Activated T-cell treated with anti-CD3 and anti-CD28 coated beads, Interleukin-2, amount 50 U/mL, for 24 hours (primary cell): Measurements from ENCODE around the gene LAMTOR5.
A peak's percentile ranks its signal among the peaks of the same experiment; 100 is the strongest.

Source experiments
- DNase-seq: peaks from one replicate; pipeline ENCODE4 v3.0.0-alpha.2; 2020
- H3K27ac Mint-ChIP-seq: 2 replicates; pipeline ENCODE4 v1.8.0; 2020; ENCODE audit warnings: mild to moderate bottlenecking, mixed read lengths
- H3K27me3 Mint-ChIP-seq: 2 replicates; pipeline ENCODE4 v1.8.0; 2020; ENCODE audit warnings: mixed read lengths
- H3K36me3 Mint-ChIP-seq: 2 replicates; pipeline ENCODE4 v1.8.0; 2020; ENCODE audit warnings: low read depth, mixed read lengths
- H3K4me1 Mint-ChIP-seq: 2 replicates; pipeline ENCODE4 v1.8.0; 2020; ENCODE audit warnings: low read depth, mixed read lengths
- H3K4me3 Mint-ChIP-seq: 2 replicates; pipeline ENCODE4 v1.8.0; 2020; ENCODE audit warnings: mild to moderate bottlenecking, moderate library complexity, mixed read lengths
- H3K9me3 Mint-ChIP-seq: 2 replicates; pipeline ENCODE4 v1.8.0; 2020; ENCODE audit warnings: mixed read lengths

LAMTOR5 gene

GRCh38 chr1:110387048-110387754, 20.3 kb downstream of the LAMTOR5 start:
- H3K27ac Mint-ChIP-seq = peak overlapping the region; percentile 15
- no peaks in the 10 kb centered on the region for H3K9me3 Mint-ChIP-seq
- peaks cover 17% of the 10 kb centered on the region for H3K36me3 Mint-ChIP-seq
- peaks cover 24% of the 10 kb centered on the region for H3K4me1 Mint-ChIP-seq
- no peak for DNase-seq
- H3K4me3 Mint-ChIP-seq = no peak overlapping the region
- H3K27me3 Mint-ChIP-seq = no peaks in the 10 kb centered on the region

DNA sequence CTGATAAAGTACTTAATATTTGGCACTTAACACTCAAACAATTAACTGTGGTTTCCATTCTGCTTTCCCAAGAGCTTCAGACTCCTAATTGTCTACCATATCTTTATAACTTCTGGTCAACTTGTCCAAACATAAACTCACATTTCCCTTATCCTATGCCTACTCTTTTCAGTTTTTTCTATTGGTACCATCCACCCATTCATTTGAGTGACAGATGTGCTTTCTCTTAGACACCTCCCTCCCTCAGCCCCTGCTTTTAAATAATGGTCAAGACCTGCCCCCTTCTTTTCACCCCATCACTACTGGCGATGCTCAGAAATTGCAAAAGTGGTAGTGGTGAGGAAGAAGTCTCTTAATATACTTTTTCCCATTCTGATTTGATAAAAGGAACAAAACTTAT, 22.1 kb downstream of the LAMTOR5 start:
- no peaks in the 10 kb centered on the region for H3K27me3 Mint-ChIP-seq

DNA sequence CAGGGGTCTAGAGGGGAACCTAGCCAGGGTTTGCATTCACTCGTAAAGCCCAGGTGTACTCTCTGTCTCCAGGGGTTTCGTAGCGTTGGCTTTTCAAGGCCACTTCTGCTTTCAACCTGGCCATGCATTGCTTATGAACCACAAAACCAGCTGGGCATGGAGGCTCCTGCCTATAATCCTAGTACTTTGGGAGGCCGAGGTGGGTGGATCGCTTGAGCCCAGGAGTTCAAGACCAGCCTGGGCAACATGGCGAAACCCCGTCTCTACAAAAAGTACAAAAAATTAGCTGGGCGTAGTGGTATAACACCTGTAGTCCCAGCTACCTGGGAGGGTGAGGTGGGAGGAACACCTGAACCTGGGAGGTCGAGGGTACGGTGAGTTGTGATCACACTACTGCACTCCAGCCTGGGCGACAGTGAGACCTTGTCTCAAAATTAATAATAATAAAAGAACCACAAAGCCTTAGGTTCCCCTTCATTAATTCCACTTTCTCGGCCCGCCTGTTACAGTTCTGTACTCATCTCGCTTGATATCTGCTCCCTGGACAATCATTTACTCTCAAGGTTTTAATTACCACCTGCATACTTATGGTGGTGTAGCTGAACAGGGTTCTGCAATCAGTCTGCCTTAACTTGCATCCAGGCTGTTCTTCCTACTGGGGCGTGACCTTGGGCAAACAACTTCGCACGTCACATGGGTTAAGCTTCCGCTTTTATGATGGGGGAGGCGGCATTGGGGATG, 22.7 kb downstream of the LAMTOR5 start:
- H3K4me3 Mint-ChIP-seq = no peak overlapping the region
- H3K4me1 Mint-ChIP-seq = peaks cover 24% of the 10 kb centered on the region
- H3K27ac Mint-ChIP-seq = no peak overlapping the region
- H3K36me3 Mint-ChIP-seq = peaks cover 29% of the 10 kb centered on the region
- H3K9me3 Mint-ChIP-seq = no peaks in the 10 kb centered on the region
- DNase-seq = no peak
- H3K27me3 Mint-ChIP-seq = no peaks in the 10 kb centered on the region

More for the DNA sequence above, 22.1 kb downstream of the LAMTOR5 start:
- no peak for DNase-seq
- H3K27ac Mint-ChIP-seq = no peak overlapping the region
- peaks cover 24% of the 10 kb centered on the region for H3K4me1 Mint-ChIP-seq
- peaks cover 24% of the 10 kb centered on the region for H3K36me3 Mint-ChIP-seq
- no peak overlapping the region for H3K4me3 Mint-ChIP-seq
- H3K9me3 Mint-ChIP-seq = no peaks in the 10 kb centered on the region

GRCh38 chr1:110383251-110383990, 24.1 kb downstream of the LAMTOR5 start:
- Mint-ChIP-seq H3K36me3 (peaks cover 40% of the 10 kb centered on the region), H3K27ac (peak overlapping the region; percentile 17), H3K4me1 (peaks cover 24% of the 10 kb centered on the region), H3K27me3 (no peaks in the 10 kb centered on the region), H3K4me3 (peak overlapping the region; percentile 3), H3K9me3 (no peaks in the 10 kb centered on the region)
- no peak for DNase-seq

- H3K9me3 Mint-ChIP-seq = no peaks in the 10 kb centered on the region
- H3K4me3 Mint-ChIP-seq = no peak overlapping the region
- H3K27me3 Mint-ChIP-seq = no peaks in the 10 kb centered on the region
- H3K36me3 Mint-ChIP-seq = peaks cover 56% of the 10 kb centered on the region
- DNase-seq = no peak
- H3K4me1 Mint-ChIP-seq = peaks cover 15% of the 10 kb centered on the region
- no peak overlapping the region for H3K27ac Mint-ChIP-seq
Measured at GRCh38 chr1:110380672-110381283, 26.7 kb downstream of the LAMTOR5 start.

GRCh38 chr1:110375490-110375889, 32.0 kb downstream of the LAMTOR5 start:
- no peak for DNase-seq
- Mint-ChIP-seq H3K9me3 (no peaks in the 10 kb centered on the region), H3K27ac (no peak overlapping the region), H3K4me1 (peaks cover 9% of the 10 kb centered on the region), H3K36me3 (peaks cover 85% of the 10 kb centered on the region), H3K4me3 (no peak overlapping the region), H3K27me3 (no peaks in the 10 kb centered on the region)

DNA sequence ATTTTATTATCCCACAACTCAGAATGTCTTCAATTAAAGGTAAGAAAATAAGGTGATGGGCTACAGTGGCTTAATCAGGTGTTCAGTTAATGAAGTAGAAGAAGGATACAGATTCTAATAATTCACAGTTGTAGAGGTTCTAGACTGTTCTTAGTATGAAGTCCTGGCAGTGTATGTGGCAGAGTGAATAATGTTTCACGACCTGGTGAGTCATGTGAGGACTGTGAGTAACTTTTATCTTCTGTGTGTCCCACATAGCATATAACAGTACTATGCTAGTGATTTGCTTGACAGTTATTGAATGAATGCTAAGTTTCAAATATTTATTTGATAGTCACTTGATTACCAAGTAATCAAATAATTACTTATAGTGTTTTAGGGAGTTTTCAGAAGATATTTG, 36.7 kb downstream of the LAMTOR5 start:
- Mint-ChIP-seq H3K27me3 (no peaks in the 10 kb centered on the region), H3K27ac (peak overlapping the region; percentile 81), H3K36me3 (peaks cover 71% of the 10 kb centered on the region), H3K9me3 (no peaks in the 10 kb centered on the region), H3K4me1 (peaks cover 19% of the 10 kb centered on the region), H3K4me3 (peak overlapping the region; percentile 8)
- no peak for DNase-seq

DNA sequence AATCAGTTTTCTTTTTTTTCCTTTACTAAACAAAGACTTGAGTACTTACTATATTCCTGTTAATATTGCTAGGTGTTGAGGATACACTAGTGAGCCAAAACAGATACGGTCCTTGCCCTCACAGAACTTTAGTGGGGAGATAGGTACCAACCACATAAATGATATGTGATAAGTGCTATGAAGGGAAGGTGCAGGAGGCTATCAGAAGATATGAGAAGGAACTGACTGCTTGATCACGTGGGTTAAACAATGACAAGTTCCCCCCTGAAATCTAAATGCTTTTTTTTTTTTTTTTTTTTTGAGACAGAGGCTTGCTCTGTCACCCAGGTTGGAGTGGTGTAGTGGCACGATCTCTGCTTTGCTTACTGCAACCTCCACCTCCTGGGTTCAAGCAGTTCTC, 43.3 kb downstream of the LAMTOR5 start:
- Mint-ChIP-seq H3K27me3 (no peaks in the 10 kb centered on the region), H3K4me3 (no peak overlapping the region), H3K27ac (no peak overlapping the region), H3K9me3 (no peaks in the 10 kb centered on the region), H3K36me3 (peaks cover 64% of the 10 kb centered on the region), H3K4me1 (peaks cover 9% of the 10 kb centered on the region)
- DNase-seq = no peak

DNA sequence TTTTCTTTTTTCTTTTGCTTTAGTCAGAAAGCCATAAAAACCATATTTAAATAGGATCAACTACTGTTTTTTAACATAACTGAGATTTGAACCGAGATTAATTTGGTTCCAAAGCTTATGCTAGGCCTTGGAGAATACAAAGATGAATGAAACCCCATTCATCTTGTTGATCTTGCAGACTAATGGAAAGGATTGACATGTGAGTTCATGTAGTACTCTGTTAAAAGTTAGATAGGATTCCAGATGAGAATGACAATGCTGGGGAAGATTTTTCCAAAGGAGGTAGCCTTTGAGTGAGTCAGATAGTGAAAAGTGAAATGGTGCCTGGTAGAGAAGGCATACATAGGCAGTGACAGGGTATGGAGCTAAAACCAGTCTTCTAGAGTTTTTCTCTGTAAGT, 45.6 kb downstream of the LAMTOR5 start:
- Mint-ChIP-seq H3K9me3 (no peaks in the 10 kb centered on the region), H3K36me3 (peaks cover 71% of the 10 kb centered on the region), H3K4me3 (no peak overlapping the region), H3K27ac (no peak overlapping the region), H3K27me3 (no peaks in the 10 kb centered on the region), H3K4me1 (peaks cover 14% of the 10 kb centered on the region)
- DNase-seq = no peak

DNA sequence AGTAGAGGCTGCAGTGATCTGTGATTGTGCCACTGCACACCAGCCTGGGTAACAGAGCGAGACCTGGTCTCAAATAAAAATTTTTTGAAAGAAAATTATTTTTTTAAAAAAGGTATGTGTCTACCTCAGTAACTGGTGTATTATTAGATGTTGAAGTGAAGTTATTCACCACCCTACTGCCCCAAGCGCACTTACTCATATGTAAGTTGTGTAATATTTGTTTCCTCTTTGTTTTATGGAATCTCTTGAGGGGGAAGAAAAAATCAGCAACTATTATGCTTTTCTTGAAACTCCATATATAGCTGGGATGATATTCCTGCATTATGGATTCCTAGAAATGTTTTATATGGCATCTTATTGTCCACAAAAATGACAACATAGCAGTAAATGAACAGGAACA, 47.1 kb downstream of the LAMTOR5 start:
- H3K27me3 Mint-ChIP-seq = no peaks in the 10 kb centered on the region
- H3K4me3 Mint-ChIP-seq = no peak overlapping the region
- H3K36me3 Mint-ChIP-seq = peaks cover 70% of the 10 kb centered on the region
- DNase-seq = no peak
- H3K27ac Mint-ChIP-seq = no peak overlapping the region
- H3K9me3 Mint-ChIP-seq = no peaks in the 10 kb centered on the region
- peaks cover 25% of the 10 kb centered on the region for H3K4me1 Mint-ChIP-seq

DNA sequence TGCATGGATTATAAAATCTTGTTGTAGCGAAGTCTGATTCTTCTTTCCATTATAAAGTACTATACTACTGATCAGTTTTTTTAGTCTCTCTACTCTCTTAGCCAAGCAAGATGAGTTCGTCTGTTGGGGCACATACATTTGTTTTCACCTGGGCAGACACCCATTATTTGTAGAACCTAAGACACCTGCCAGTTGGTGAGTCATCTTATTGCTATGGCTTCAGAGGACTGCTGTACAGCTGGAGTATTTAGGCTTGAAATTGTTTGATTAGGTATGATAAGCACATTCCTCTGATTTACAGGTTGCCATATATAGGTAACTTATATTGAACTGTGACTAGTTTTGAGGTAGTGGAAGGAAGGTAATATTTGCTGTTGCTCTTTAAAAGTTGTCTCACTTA, 51.1 kb downstream of the LAMTOR5 start:
- DNase-seq = no peak

GRCh38 chr1:110355321-110355720, 52.2 kb downstream of the LAMTOR5 start:
- Mint-ChIP-seq H3K9me3 (no peaks in the 10 kb centered on the region), H3K4me1 (peaks cover 49% of the 10 kb centered on the region)

More for the DNA sequence above, 51.1 kb downstream of the LAMTOR5 start:
- Mint-ChIP-seq H3K36me3 (peaks cover 73% of the 10 kb centered on the region), H3K4me3 (no peak overlapping the region), H3K27ac (no peak overlapping the region), H3K27me3 (no peaks in the 10 kb centered on the region), H3K9me3 (no peaks in the 10 kb centered on the region), H3K4me1 (peaks cover 43% of the 10 kb centered on the region)

More at GRCh38 chr1:110355321-110355720, 52.2 kb downstream of the LAMTOR5 start:
- no peak overlapping the region for H3K27ac Mint-ChIP-seq
- H3K4me3 Mint-ChIP-seq = no peak overlapping the region
- no peak for DNase-seq
- peaks cover 75% of the 10 kb centered on the region for H3K36me3 Mint-ChIP-seq
- no peaks in the 10 kb centered on the region for H3K27me3 Mint-ChIP-seq
